Activated naive CD4-positive, alpha-beta T cell treated with anti-CD3 and anti-CD28 coated beads for 36 hours (primary cell): ENCODE results near the gene ZNRF2. TPM values are rescaled to one million over a fixed set of nuclear protein-coding genes. Genes with fewer than 3 reads are reported as not detected.
"Not testable (repeated sequence)": the region's sequence is repeated elsewhere in the genome, so short reads cannot be mapped to it uniquely, and the experiment has no call there.

ENCODE experiments used
- CTCF ChIA-PET: fragments of 350-600 bp; sonication (Branson Sonifier 250); formaldehyde crosslinking; loops from one replicate; lab custom pipeline; 2021; ENCODE audit warnings: antibody characterized with exemption; lab: Charles Lee
- DNase-seq: peaks from one replicate; pipeline ENCODE4 v3.0.0-alpha.2; 2020
- H3K27ac Mint-ChIP-seq: one replicate; pipeline ENCODE4 v1.8.0; 2021; ENCODE audit warnings: mild to moderate bottlenecking, mixed read lengths
- H3K27me3 Mint-ChIP-seq: one replicate; pipeline ENCODE4 v1.8.0; 2021; ENCODE audit warnings: low read depth, mixed read lengths
- H3K36me3 Mint-ChIP-seq: one replicate; pipeline ENCODE4 v1.8.0; 2021; ENCODE audit warnings: low read depth, mixed read lengths
- H3K4me1 Mint-ChIP-seq: one replicate; pipeline ENCODE4 v1.8.0; 2021; ENCODE audit warnings: low read depth, mixed read lengths
- H3K4me3 Mint-ChIP-seq: one replicate; pipeline ENCODE4 v1.8.0; 2021; ENCODE audit warnings: mild to moderate bottlenecking, moderate library complexity, mixed read lengths
- H3K9me3 Mint-ChIP-seq: one replicate; pipeline ENCODE4 v1.8.0; 2021; ENCODE audit warnings: mixed read lengths
- intact Hi-C: fragments of 100-400 bp; cut with micrococcal nuclease; formaldehyde crosslinking; loops from one replicate; pipeline ENCODE4 v1.15.1; 2023
- total RNA-seq, 2 experiments: library from RNA; stranded (reverse); gene quantifications; one replicate each; pipeline ENCODE4 v1.2.3, GENCODE V29; 2021

ZNRF2 gene
- total RNA-seq, 2 experiments from 2014 or later, result 10.4 to 10.5 TPM

GRCh38 chr7:30371321-30371720 is 86.9 kb downstream of the ZNRF2 start:
- CTCF ChIA-PET, result no interaction called here
- H3K9me3 Mint-ChIP-seq, result no peaks in the 10 kb centered on the region
- intact Hi-C loops, result no loop called here
- no peaks in the 10 kb centered on the region for H3K36me3 Mint-ChIP-seq
- no peak for DNase-seq
- H3K27me3 Mint-ChIP-seq, result no peaks in the 10 kb centered on the region
- H3K27ac Mint-ChIP-seq, result no peak overlapping the region
- H3K4me1 Mint-ChIP-seq, result no peaks in the 10 kb centered on the region
- no peak overlapping the region for H3K4me3 Mint-ChIP-seq

- CTCF ChIA-PET, result no interaction called here
- no peak for DNase-seq
- intact Hi-C loops, result no loop called here
These were observed 93.9 kb downstream of the ZNRF2 start for GRCh38 chr7:30378275-30378674.

GRCh38 chr7:30379131-30379530 is 94.7 kb downstream of the ZNRF2 start:
- Mint-ChIP-seq H3K27ac (no peak overlapping the region), H3K4me3 (no peak overlapping the region), H3K27me3 (no peaks in the 10 kb centered on the region), H3K36me3 (no peaks in the 10 kb centered on the region), H3K4me1 (no peaks in the 10 kb centered on the region), H3K9me3 (peaks cover 2% of the 10 kb centered on the region)
- intact Hi-C loops, result no loop called here
- no peak for DNase-seq
- CTCF ChIA-PET, result no interaction called here

More at GRCh38 chr7:30378275-30378674, 93.9 kb downstream of the ZNRF2 start:
- Mint-ChIP-seq H3K4me1 (no peaks in the 10 kb centered on the region), H3K36me3 (no peaks in the 10 kb centered on the region), H3K27ac (no peak overlapping the region), H3K9me3 (peaks cover 2% of the 10 kb centered on the region), H3K27me3 (no peaks in the 10 kb centered on the region), H3K4me3 (no peak overlapping the region)

GRCh38 chr7:30379741-30380140 is 95.3 kb downstream of the ZNRF2 start:
- Mint-ChIP-seq H3K4me3 (no peak overlapping the region), H3K9me3 (peaks cover 2% of the 10 kb centered on the region), H3K27me3 (no peaks in the 10 kb centered on the region), H3K4me1 (no peaks in the 10 kb centered on the region), H3K27ac (no peak overlapping the region), H3K36me3 (no peaks in the 10 kb centered on the region)
- DNase-seq, result no peak
- CTCF ChIA-PET, result no interaction called here
- intact Hi-C loops, result no loop called here

- H3K4me1 Mint-ChIP-seq, result no peaks in the 10 kb centered on the region
- no peak overlapping the region for H3K27ac Mint-ChIP-seq
These were observed 95.9 kb downstream of the ZNRF2 start for GRCh38 chr7:30380294-30380693.

GRCh38 chr7:30380824-30381223 is 96.4 kb downstream of the ZNRF2 start:
- H3K4me3 Mint-ChIP-seq, DNase-seq, H3K27ac Mint-ChIP-seq, H3K27me3 Mint-ChIP-seq, H3K9me3 Mint-ChIP-seq, intact Hi-C loops, H3K36me3 Mint-ChIP-seq, H3K4me1 Mint-ChIP-seq, CTCF ChIA-PET: not testable (repeated sequence)

More at GRCh38 chr7:30380294-30380693, 95.9 kb downstream of the ZNRF2 start:
- Mint-ChIP-seq H3K36me3 (no peaks in the 10 kb centered on the region), H3K27me3 (no peaks in the 10 kb centered on the region), H3K9me3 (peaks cover 2% of the 10 kb centered on the region), H3K4me3 (no peak overlapping the region)
- no peak for DNase-seq
- CTCF ChIA-PET, result no interaction called here
- intact Hi-C loops, result no loop called here

- intact Hi-C loops, result no loop called here
- no peak for DNase-seq
- H3K27ac Mint-ChIP-seq, result no peak overlapping the region
- no peaks in the 10 kb centered on the region for H3K27me3 Mint-ChIP-seq
- no peaks in the 10 kb centered on the region for H3K36me3 Mint-ChIP-seq
- CTCF ChIA-PET, result no interaction called here
- H3K4me1 Mint-ChIP-seq, result no peaks in the 10 kb centered on the region
- no peak overlapping the region for H3K4me3 Mint-ChIP-seq
- H3K9me3 Mint-ChIP-seq, result peaks cover 2% of the 10 kb centered on the region
These were observed 98.2 kb downstream of the ZNRF2 start for GRCh38 chr7:30382607-30383006.

GRCh38 chr7:30389791-30390190 is 105.4 kb downstream of the ZNRF2 start:
- H3K4me3 Mint-ChIP-seq, result no peak overlapping the region
- no peak overlapping the region for H3K27ac Mint-ChIP-seq
- peaks cover 3% of the 10 kb centered on the region for H3K36me3 Mint-ChIP-seq
- no peaks in the 10 kb centered on the region for H3K27me3 Mint-ChIP-seq
- no peaks in the 10 kb centered on the region for H3K4me1 Mint-ChIP-seq
- H3K9me3 Mint-ChIP-seq, result no peaks in the 10 kb centered on the region
- intact Hi-C loops, result no loop called here
- CTCF ChIA-PET, result interaction anchor here (0.5 kb wide), 1 partner anchor 99 kb away, joined by 3 read pairs; no protein-coding TSS in a partner anchor
- DNase-seq, result no peak

GRCh38 chr7:30390736-30391636 is 106.6 kb downstream of the ZNRF2 start:
- Mint-ChIP-seq H3K9me3 (no peaks in the 10 kb centered on the region), H3K4me1 (no peaks in the 10 kb centered on the region), H3K27me3 (no peaks in the 10 kb centered on the region), H3K27ac (no peak overlapping the region), H3K4me3 (no peak overlapping the region), H3K36me3 (peaks cover 3% of the 10 kb centered on the region)
- no peak for DNase-seq
- intact Hi-C loops, result no loop called here
- CTCF ChIA-PET, result interaction anchor here (0.6 to 1.2 kb wide), 2 partner anchors 39 to 115 kb away, joined by 3 read pairs; no protein-coding TSS in a partner anchor

- no peak overlapping the region for H3K27ac Mint-ChIP-seq
- DNase-seq, result no peak
- CTCF ChIA-PET, result interaction anchor here (0.6 to 1.2 kb wide), 2 partner anchors 38 to 116 kb away, joined by 3 read pairs; no protein-coding TSS in a partner anchor
- no peaks in the 10 kb centered on the region for H3K4me1 Mint-ChIP-seq
- H3K4me3 Mint-ChIP-seq, result no peak overlapping the region
- H3K27me3 Mint-ChIP-seq, result no peaks in the 10 kb centered on the region
- H3K9me3 Mint-ChIP-seq, result no peaks in the 10 kb centered on the region
- intact Hi-C loops, result no loop called here
- peaks cover 3% of the 10 kb centered on the region for H3K36me3 Mint-ChIP-seq
These were observed 107.4 kb downstream of the ZNRF2 start for GRCh38 chr7:30391806-30392205.

- Mint-ChIP-seq H3K4me1 (no peaks in the 10 kb centered on the region), H3K36me3 (no peaks in the 10 kb centered on the region), H3K27ac (no peak overlapping the region), H3K27me3 (no peaks in the 10 kb centered on the region), H3K4me3 (no peak overlapping the region), H3K9me3 (no peaks in the 10 kb centered on the region)
- intact Hi-C loops, result no loop called here
- CTCF ChIA-PET, result no interaction called here
- DNase-seq, result no peak
These were observed 111.3 kb downstream of the ZNRF2 start for GRCh38 chr7:30395676-30396075.

- CTCF ChIA-PET, result no interaction called here
- DNase-seq, result peak; percentile 9
- Mint-ChIP-seq H3K36me3 (no peaks in the 10 kb centered on the region), H3K27me3 (no peaks in the 10 kb centered on the region), H3K9me3 (no peaks in the 10 kb centered on the region), H3K4me3 (no peak overlapping the region), H3K4me1 (no peaks in the 10 kb centered on the region), H3K27ac (no peak overlapping the region)
- intact Hi-C loops, result no loop called here
These were observed 112.0 kb downstream of the ZNRF2 start for GRCh38 chr7:30396389-30396788.

- no peaks in the 10 kb centered on the region for H3K9me3 Mint-ChIP-seq
- intact Hi-C loops, result no loop called here
- DNase-seq, result no peak
- CTCF ChIA-PET, result no interaction called here
- no peak overlapping the region for H3K4me3 Mint-ChIP-seq
- H3K36me3 Mint-ChIP-seq, result peaks cover 1% of the 10 kb centered on the region
- no peaks in the 10 kb centered on the region for H3K27me3 Mint-ChIP-seq
- H3K27ac Mint-ChIP-seq, result no peak overlapping the region
- no peaks in the 10 kb centered on the region for H3K4me1 Mint-ChIP-seq
These were observed 119.1 kb downstream of the ZNRF2 start for GRCh38 chr7:30403477-30403876.
